K562 (cell line): Measurements from ENCODE around the gene ERLEC1. TPM values are rescaled to one million over a fixed set of nuclear protein-coding genes. Genes with fewer than 3 reads are reported as not detected.

Experiments
- CCNT2 ChIP-seq: IDR thresholded peaks from 2 replicates; pipeline ENCODE4 v1.6.1; 2011; ENCODE audit warnings: borderline replicate concordance, low read depth, mild to moderate bottlenecking, moderate library complexity, mixed read lengths, low read length; ENCODE audit not compliant: insufficient read length; ENCODE audit errors: extremely low read depth
- CSDE1 ChIP-seq, 2 experiments: fragments of 450-650 bp; IDR thresholded peaks; 2 replicates each; pipeline ENCODE4 v1.6.1; 2016; ENCODE audit warnings: mild to moderate bottlenecking in 1 of 2
- DPF2 ChIP-seq: fragments of 450-650 bp; IDR thresholded peaks from 2 replicates; pipeline ENCODE4 v1.6.1; 2016
- KAT7 ChIP-seq: sonication (generic); formaldehyde crosslinking; IDR thresholded peaks from 2 replicates; pipeline ENCODE4 v1.8.0; 2022; ENCODE audit warnings: missing genetic modification reagents, mild to moderate bottlenecking, borderline replicate concordance
- MCM5 ChIP-seq: fragments of 450-650 bp; IDR thresholded peaks from 2 replicates; pipeline ENCODE4 v1.6.1; 2016; ENCODE audit warnings: low read depth
- MTA3 ChIP-seq: fragments of 450-650 bp; formaldehyde crosslinking; IDR thresholded peaks from 2 replicates; pipeline ENCODE4 v1.6.1; 2017; ENCODE audit warnings: mild to moderate bottlenecking, borderline replicate concordance
- NUFIP1 ChIP-seq: fragments of 450-650 bp; IDR thresholded peaks from 2 replicates; pipeline ENCODE4 v1.6.1; 2018; ENCODE audit not compliant: partially characterized antibody
- POLR2H ChIP-seq: IDR thresholded peaks from 2 replicates; pipeline ENCODE4 v1.6.1; 2016; ENCODE audit warnings: missing genetic modification characterization, low read depth, mild to moderate bottlenecking, control low read depth, missing compliant biosample characterization, moderate library complexity
- PPARD ChIP-seq: fragments of 250-450 bp; sonication (Bioruptor Pico); IDR thresholded peaks from 2 replicates; pipeline ENCODE4 v1.8.0; 2022; ENCODE audit warnings: inconsistent platforms, mild to moderate bottlenecking, moderate library complexity
- RBBP5 ChIP-seq: fragments of 200-600 bp; sonication (generic); IDR thresholded peaks from 2 replicates; pipeline ENCODE4 v1.6.1; 2012; ENCODE audit warnings: borderline replicate concordance, mild to moderate bottlenecking, low read length, control low read depth, inconsistent platforms; ENCODE audit not compliant: insufficient read depth, poor library complexity, severe bottlenecking
- RFX7 ChIP-seq: fragments of 250-450 bp; sonication (Bioruptor Pico); IDR thresholded peaks from 2 replicates; pipeline ENCODE4 v1.5.1; 2021; ENCODE audit warnings: mild to moderate bottlenecking
- TBL1XR1 ChIP-seq, 2 experiments: IDR thresholded peaks; 2 replicates each; pipeline ENCODE4 v1.6.1; 2012; ENCODE audit warnings: improper control_type of control experiment in 2 of 2, low read length in 2 of 2, mild to moderate bottlenecking in 1 of 2
- TSC22D4 ChIP-seq: fragments of 450-650 bp; IDR thresholded peaks from 2 replicates; pipeline ENCODE4 v1.6.1; 2016; ENCODE audit warnings: missing genetic modification characterization, missing biosample characterization, control low read depth
- XRCC4 ChIP-seq: IDR thresholded peaks from one replicate; pipeline ENCODE4 v1.6.1; 2011; ENCODE audit not compliant: insufficient read depth, insufficient read length; ENCODE audit errors: extremely low read depth
- ZBTB7A ChIP-seq: IDR thresholded peaks from 2 replicates; pipeline ENCODE4 v1.6.1; 2011; ENCODE audit warnings: low read depth, mild to moderate bottlenecking, low read length, moderate library complexity, borderline replicate concordance; ENCODE audit not compliant: control insufficient read depth
- ZFX ChIP-seq: sonication (generic); formaldehyde crosslinking; IDR thresholded peaks from 2 replicates; pipeline ENCODE4 v1.8.0; 2022; ENCODE audit warnings: mild to moderate bottlenecking, missing genetic modification reagents, moderate library complexity
- ZNF507 ChIP-seq: conservative IDR thresholded peaks from 2 replicates; pipeline ENCODE4 v1.6.1; 2017; ENCODE audit warnings: missing genetic modification characterization, missing compliant biosample characterization
- ZNF561 ChIP-seq: fragments of 450-650 bp; formaldehyde crosslinking; conservative IDR thresholded peaks from 2 replicates; pipeline ENCODE4 v1.4.0; 2020; ENCODE audit warnings: mild to moderate bottlenecking, moderate library complexity
- ZNF644 ChIP-seq: fragments of 200-800 bp; sonication (Bioruptor generic); IDR thresholded peaks from 2 replicates; pipeline ENCODE4 v1.6.1; 2016; ENCODE audit warnings: low read depth, missing genetic modification characterization, missing compliant biosample characterization
- polyA plus RNA-seq, 8 experiments: library from polyadenylated mRNA; depleted of rRNA in 4 of 8; stranded (reverse) in 5 of 8; unstranded in 3 of 8; fragments of >200 nt; fragmentation: Nextera tagmentation in 2 of 8; fragmentation: Illumina TruSeq in 1 of 8; extraction: Ambion mirVana in 2 of 8; extraction: Trizol in 1 of 8; gene quantifications; 2 replicates each; pipeline versions ENCODE4 v1.2.1 to v1.2.3, GENCODE V29; 2011 to 2014; ENCODE audit warnings: inconsistent platforms in 1 of 8, missing spikeins in 1 of 8
- total RNA-seq, 7 experiments: library from RNA; depleted of rRNA in 6 of 7; stranded (reverse); fragments of >200 nt in 6 of 7; fragmentation: Illumina TruSeq in 2 of 7; extraction: Trizol in 2 of 7; gene quantifications; 2 replicates each; pipeline versions ENCODE4 v1.2.1 to v1.2.3, GENCODE V29; 2011 to 2021; ENCODE audit warnings: low replicate concordance in 1 of 7
- TF ChIP-seq, protein P1 (sequence below): sonication (generic); formaldehyde crosslinking; IDR thresholded peaks from 2 replicates; pipeline ENCODE4 v1.8.1; 2022; ENCODE audit warnings: missing genetic modification reagents
- TF ChIP-seq, protein P2 (sequence below): fragments of 200-800 bp; sonication (Bioruptor generic); IDR thresholded peaks from 2 replicates; pipeline ENCODE4 v1.6.1; 2016; ENCODE audit warnings: missing genetic modification characterization, missing compliant biosample characterization
- TF ChIP-seq, protein P3 (sequence below): fragments of 450-650 bp; IDR thresholded peaks from 2 replicates; pipeline ENCODE4 v1.6.1; 2016

ERLEC1 gene
- total and polyA plus RNA-seq, 9 of the 15 experiments (the other 6 are each of a cell fraction or from before 2014, with no cell fraction given) = 12.0 to 41.6 (median 30.6) TPM

DNA sequence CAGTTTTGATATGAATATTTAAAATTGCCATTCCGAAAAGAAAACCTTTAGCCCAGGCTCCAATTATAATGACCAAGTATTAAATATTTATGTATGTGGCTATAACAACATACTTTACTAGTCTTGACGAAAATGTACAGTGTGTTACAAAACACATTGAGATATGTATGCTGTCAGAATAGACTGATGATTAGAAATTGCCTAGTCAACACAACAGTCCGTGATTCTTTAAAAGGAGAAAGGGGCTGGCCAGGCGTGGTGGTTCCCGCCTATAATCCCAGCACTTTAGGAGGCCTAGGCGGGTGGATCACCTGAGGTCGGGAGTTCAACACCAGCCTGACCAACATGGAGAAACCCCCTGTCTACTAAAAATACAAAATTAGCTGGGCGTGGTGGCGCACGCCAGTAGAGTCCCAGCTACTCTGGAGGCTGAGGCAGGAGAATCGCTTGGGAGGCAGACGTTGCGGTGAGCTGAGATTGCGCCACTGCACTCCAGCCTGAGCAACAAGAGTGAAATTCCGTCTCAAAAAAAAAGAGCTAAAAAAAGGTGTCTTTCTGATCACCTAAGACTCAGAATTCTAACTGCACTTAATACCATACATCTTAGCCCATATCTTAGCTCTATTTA, 17.4 kb upstream of the ERLEC1 start (continued):
- TF ChIP-seq, protein P1, sequence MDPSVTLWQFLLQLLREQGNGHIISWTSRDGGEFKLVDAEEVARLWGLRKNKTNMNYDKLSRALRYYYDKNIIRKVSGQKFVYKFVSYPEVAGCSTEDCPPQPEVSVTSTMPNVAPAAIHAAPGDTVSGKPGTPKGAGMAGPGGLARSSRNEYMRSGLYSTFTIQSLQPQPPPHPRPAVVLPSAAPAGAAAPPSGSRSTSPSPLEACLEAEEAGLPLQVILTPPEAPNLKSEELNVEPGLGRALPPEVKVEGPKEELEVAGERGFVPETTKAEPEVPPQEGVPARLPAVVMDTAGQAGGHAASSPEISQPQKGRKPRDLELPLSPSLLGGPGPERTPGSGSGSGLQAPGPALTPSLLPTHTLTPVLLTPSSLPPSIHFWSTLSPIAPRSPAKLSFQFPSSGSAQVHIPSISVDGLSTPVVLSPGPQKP (CRISPR knock-in tag) = no peak
- TF ChIP-seq PPARD (CRISPR knock-in tag) (no peak), RFX7 (no peak), KAT7 (no peak), POLR2H (no peak), ZNF644 (no peak), TSC22D4 (tag) (no peak), MTA3 (no peak), XRCC4 (no peak), ZFX (CRISPR knock-in tag) (0 out of 2 replicates have a peak, but pooled peaks have one; percentile 9), DPF2 (peak; percentile 18; the same call in 1 of the 2 replicates), MCM5 (no peak), NUFIP1 (no peak), ZNF561 (CRISPR knock-in tag) (no peak), CCNT2 (no peak), ZNF507 (tag) (no peak), CSDE1 (IDR thresholded peaks at IDR 0.05) (no peak), TBL1XR1 (IDR thresholded peaks at IDR 0.05; ENCODE audit: low read length in 2 of 2) (no peak), RBBP5 (no peak), ZBTB7A (no peak)
- TF ChIP-seq, protein P2, sequence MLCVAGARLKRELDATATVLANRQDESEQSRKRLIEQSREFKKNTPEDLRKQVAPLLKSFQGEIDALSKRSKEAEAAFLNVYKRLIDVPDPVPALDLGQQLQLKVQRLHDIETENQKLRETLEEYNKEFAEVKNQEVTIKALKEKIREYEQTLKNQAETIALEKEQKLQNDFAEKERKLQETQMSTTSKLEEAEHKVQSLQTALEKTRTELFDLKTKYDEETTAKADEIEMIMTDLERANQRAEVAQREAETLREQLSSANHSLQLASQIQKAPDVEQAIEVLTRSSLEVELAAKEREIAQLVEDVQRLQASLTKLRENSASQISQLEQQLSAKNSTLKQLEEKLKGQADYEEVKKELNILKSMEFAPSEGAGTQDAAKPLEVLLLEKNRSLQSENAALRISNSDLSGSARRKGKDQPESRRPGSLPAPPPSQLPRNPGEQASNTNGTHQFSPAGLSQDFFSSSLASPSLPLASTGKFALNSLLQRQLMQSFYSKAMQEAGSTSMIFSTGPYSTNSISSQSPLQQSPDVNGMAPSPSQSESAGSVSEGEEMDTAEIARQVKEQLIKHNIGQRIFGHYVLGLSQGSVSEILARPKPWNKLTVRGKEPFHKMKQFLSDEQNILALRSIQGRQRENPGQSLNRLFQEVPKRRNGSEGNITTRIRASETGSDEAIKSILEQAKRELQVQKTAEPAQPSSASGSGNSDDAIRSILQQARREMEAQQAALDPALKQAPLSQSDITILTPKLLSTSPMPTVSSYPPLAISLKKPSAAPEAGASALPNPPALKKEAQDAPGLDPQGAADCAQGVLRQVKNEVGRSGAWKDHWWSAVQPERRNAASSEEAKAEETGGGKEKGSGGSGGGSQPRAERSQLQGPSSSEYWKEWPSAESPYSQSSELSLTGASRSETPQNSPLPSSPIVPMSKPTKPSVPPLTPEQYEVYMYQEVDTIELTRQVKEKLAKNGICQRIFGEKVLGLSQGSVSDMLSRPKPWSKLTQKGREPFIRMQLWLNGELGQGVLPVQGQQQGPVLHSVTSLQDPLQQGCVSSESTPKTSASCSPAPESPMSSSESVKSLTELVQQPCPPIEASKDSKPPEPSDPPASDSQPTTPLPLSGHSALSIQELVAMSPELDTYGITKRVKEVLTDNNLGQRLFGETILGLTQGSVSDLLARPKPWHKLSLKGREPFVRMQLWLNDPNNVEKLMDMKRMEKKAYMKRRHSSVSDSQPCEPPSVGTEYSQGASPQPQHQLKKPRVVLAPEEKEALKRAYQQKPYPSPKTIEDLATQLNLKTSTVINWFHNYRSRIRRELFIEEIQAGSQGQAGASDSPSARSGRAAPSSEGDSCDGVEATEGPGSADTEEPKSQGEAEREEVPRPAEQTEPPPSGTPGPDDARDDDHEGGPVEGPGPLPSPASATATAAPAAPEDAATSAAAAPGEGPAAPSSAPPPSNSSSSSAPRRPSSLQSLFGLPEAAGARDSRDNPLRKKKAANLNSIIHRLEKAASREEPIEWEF = no peak
- TF ChIP-seq, protein P3, sequence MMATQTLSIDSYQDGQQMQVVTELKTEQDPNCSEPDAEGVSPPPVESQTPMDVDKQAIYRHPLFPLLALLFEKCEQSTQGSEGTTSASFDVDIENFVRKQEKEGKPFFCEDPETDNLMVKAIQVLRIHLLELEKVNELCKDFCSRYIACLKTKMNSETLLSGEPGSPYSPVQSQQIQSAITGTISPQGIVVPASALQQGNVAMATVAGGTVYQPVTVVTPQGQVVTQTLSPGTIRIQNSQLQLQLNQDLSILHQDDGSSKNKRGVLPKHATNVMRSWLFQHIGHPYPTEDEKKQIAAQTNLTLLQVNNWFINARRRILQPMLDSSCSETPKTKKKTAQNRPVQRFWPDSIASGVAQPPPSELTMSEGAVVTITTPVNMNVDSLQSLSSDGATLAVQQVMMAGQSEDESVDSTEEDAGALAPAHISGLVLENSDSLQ = peak; percentile 45
